CD4-positive, alpha-beta T cell treated with Interleukin-15 for 4 hours (primary cell): ENCODE results near the gene DYNC2H1.

ENCODE experiments used
- DNase-seq: peaks from one replicate; pipeline ENCODE4 v3.0.0-alpha.2; 2020; ENCODE audit warnings: low spot score

DYNC2H1 gene

DNA sequence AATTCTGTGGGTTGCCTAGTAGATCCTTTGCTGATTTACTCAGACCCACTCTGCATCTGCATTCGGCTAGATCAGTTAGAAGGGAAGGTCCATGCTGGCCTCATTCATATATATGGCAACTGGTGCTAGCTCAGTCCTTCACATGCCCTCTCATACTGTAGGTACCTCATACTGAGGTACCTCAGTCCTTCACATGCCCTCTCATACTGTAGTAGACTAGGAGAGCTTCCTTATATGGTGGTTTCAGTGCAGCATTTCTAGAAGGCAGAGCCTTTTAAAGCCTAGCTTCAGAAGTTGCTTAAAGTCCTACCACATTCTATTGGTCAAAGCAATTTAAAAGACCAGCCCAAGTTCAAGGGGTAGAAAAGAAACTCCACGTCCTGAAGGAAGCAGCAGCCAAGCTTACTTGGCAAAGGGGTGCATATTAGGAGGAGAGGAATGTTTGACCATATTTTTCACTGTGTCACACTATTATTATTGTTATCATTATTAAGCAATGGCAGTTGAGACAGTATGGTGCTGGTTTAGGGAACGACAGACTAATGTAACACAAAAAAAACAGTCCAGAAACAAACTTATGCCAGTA is 356.4 kb downstream of the DYNC2H1 start:
- no peak for DNase-seq

DNA sequence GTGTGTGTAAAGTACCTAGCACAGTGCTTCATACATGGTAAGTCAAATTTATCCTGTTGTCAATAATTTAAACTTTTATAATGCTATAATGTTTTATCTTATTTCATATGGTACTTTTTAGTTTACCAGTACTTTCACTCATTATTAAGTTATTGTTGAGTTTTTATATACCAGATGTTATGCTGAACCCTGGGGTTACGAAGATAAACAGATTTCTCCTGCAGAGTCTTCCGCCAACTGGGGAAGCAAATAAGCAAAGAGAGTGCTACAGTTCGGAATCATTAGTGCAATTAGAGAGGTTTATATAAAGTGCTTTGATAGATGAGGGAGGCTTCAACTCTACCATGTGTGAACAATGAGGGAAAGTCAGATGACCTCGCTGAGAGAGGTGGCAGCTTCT is 362.3 kb downstream of the DYNC2H1 start:
- DNase-seq: no peak

DNA sequence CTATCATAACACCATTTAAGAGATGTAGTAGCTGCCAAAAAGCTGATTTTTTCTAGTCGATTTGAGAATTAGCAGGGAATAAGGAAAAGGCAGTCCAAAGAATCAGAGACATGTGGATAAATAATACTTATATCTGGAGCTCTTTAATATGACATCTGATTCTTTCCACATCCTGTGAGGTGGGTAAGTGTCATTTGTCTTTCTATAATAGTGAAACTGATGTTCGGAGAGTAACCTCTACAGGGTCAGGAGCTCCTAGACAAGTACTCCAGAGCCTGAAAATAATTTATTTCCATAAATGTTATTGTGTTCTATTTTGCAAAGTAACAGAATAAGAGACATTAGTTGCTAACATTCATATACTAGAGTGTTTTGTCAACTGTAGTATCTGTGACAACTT is 367.6 kb downstream of the DYNC2H1 start:
- DNase-seq: no peak

GRCh38 chr11:103480421-103480820 is 371.2 kb downstream of the DYNC2H1 start:
- no peak for DNase-seq

DNA sequence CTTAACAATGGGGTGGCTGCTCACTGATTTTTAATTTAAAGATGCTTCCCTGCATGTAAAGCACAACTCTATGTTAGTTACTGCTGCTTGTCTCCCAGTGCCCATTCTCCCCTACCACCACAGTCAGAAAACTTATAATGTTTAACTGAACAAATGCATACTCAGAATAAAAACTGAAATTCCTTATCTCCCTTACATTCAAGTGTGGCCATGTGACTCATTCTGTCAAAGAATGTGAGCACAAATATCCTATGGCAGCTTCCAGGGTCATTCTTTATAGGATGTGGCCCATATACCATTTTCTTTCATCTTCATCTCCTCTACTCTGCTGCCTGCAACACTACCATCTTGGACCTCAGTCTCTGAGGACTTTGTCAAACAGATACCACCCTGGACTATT is 374.8 kb downstream of the DYNC2H1 start:
- DNase-seq: no peak

DNA sequence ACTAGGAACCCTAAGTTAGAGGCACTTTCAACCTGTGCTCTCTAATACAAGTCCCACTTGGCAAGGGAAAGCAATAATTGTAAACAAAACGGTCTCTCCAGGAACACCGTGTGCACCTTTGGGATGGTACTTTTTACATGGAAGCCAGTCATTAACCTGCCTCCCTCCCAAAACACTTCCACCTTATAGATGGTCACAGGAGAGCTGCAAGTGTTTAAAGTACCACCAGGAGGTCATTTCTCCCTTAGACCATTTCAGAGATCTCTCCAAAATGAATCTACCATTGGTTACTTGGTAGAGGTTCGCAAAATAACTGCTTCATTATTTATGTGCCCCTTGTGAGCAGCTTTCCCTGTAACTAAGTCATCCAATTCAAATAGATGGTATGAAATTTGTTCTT is 375.3 kb downstream of the DYNC2H1 start:
- no peak for DNase-seq

GRCh38 chr11:103486604-103487003 is 377.4 kb downstream of the DYNC2H1 start:
- no peak for DNase-seq

GRCh38 chr11:103487113-103487512 is 377.9 kb downstream of the DYNC2H1 start:
- no peak for DNase-seq

- DNase-seq: no peak
Measured at GRCh38 chr11:103488031-103488461, 378.8 kb downstream of the DYNC2H1 start.

GRCh38 chr11:103488579-103488978 is 379.4 kb downstream of the DYNC2H1 start:
- DNase-seq: no peak

DNA sequence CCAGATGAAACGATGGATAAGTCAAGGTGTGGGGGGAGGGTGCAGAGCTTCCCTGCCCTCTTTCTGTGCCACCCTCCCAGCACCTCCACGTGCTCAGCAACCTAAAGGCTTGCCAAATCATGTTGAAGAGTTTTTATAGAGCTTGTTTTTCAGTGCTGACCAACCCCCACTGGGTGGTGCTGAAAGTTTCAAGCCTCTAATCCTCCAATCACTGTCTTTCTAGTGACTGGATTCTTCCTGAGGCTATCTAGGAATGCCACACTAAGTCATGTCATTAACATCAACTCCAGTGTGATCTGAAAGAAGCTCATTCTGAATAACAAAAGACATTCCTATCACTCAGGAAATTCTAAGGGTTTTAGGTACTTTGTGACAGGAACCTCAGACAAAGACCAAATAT is 382.6 kb downstream of the DYNC2H1 start:
- no peak for DNase-seq

GRCh38 chr11:103494491-103494890 is 385.3 kb downstream of the DYNC2H1 start:
- no peak for DNase-seq

GRCh38 chr11:103497268-103497667 is 388.0 kb downstream of the DYNC2H1 start:
- DNase-seq: no peak

DNA sequence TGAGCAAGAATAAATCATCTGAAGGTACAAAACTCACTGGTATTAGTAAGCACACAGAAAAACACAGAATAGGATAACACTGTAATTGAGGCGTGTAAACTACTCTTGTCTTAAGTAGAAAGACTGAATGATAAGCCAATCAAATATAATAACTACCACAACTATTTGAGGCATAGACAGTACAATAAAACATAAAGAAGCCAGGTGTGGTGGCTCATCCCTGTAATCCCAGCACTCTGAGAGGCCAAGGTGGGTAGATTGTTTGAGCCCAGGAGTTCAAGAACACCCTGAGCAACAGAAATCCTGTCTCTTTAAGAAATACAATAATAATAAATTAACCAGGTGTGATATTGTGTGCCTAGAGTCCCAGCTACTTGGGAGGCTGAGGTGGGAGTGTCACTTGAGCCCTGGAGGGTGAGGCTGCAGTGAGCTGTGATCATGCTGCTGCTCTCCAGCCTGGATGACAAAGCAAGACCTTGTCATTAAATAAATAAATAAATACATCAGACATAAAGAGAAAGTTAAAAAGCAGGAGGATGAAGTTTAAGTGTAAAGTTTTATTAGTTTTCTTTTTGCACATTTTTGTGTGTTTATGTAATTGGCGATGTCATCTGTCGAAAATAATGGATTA is 390.6 kb downstream of the DYNC2H1 start:
- DNase-seq: no peak

DNA sequence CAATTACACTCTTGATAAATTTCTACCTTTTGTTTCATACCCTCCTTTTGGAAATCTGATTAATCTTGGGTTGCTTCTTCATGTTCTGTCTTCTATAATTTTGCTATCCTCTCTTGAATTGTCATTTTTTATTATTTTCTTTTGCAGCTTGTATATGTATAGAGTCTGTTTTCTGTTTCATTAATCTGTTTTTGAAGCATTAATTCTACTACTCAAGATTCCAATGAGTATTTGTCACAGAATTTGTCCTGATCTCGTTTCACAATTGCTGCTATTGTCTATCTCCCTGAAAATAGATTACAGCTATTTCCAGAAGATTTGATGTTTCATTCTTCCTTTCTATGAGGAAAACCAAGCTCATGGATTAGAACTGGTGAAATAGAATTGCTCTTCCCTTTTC is 406.1 kb downstream of the DYNC2H1 start:
- DNase-seq: no peak

DNA sequence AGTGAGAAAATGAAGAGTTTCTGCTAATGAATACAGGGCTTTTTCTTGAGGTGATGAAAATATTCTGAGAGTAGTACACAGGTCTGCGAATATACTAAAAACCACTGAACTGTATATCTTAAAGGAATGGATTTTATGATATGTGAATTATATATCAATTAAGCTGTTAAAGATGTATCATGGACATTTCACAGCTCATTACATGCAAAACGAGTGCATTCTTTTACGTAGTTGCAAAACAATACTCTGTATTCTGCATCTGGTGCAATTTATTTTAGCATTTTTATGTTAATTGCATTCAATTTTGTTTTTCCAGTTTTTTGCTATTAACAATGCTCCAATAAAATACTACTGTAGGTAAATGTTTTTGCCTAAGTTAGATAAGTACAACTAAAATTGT is 411.6 kb downstream of the DYNC2H1 start:
- no peak for DNase-seq

GRCh38 chr11:103525069-103525468 is 415.8 kb downstream of the DYNC2H1 start:
- DNase-seq: no peak

DNA sequence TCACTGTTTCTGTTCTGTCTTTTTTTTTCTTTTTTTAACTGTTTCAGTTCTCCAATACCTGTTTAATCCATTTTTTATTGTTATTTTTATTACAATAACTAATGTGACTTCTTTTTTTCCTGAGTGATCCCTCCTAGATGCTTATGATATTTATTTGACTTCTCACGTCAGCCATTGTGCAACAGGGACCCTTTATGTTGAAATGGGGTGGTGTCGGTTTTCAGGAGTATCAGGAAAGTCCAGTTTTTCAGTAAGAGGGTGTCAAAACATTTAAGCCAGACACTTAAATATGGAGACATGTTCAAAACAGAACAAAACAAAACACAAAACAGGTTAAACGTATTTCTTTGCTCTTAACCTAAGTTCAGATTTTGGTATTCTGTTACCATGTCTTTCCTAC is 418.8 kb downstream of the DYNC2H1 start:
- no peak for DNase-seq

DNA sequence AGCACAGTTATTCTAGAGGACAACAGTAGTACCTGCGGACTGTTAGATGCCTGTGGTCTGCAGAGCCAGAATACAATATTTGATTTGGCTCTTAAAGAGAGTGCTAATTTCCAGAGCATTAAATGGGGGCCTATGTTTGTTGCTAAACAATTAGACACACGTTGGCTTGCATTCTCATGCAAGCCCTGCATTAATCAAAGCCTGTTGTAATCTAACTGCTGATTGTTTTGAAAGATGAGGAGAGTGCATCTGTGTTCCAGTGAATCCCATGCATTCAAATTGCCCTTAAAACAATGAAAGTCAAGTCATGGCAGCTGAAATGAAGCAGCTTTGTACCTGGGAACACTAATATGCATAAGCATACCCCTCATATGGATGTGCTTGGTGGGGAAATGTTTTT is 419.4 kb downstream of the DYNC2H1 start:
- DNase-seq: no peak

DNA sequence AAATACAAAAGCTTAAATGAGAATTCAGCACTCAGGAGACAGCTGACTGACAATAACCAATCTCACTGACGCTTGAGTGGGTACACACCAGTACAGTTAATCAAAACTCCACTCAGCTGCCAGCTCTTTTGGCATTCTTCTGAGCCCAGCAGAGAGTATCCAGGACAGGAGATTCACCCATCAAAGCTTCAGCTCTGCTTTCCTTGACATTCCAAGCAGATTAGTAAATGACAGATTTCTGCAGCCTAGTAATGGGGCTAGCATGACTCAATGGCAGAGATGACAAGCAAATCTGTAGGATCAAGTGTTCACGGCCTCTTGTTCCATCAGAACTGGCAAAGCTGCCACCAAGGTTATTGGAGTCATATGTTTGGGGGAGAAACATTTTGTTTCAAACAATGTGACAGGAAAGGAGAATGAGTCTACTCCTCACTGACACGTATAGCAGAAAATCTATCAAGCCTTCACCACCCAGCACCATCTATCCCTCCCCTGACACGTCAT is 420.0 kb downstream of the DYNC2H1 start:
- DNase-seq: no peak
